ENCODE data around the gene TLCD3A. TPM values are rescaled to one million over a fixed set of nuclear protein-coding genes. Genes with fewer than 3 reads are reported as not detected.
A peak's percentile ranks its signal among the peaks of the same experiment; 100 is the strongest.

TLCD3A gene
- total RNA-seq, 4 donors from 2014 or later, result 9.0 to 13.7 (median 10.9) TPM

DNA sequence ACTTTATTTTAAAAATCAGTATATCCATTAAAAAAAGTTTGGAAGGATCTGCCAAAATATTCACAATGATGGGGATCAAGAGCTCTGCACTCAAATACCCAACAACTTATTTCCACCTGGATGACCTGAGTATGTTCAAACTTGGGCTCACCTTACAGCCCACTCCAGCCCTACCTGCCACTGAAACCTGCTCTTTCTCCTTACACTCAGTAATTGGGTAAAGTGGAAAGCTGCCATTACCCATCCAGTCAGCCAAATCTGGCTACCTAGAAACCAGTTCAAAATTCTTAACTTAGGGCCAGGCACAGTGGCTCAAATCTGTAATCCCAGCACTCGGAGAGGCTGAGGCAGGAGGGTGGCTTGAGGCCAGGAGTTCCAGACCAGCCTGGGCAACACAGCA, 27.4 kb upstream of the TLCD3A start:
- intact Hi-C loops (cut with DNase I), result no loop called here
- H3K36me3 ChIP-seq, result peaks cover 12 to 18% of the 10 kb centered on the region in 2 donors
- 39 to 60% methylated on average over 1 of the region's 1 CpG for WGBS, 2 donors

DNA sequence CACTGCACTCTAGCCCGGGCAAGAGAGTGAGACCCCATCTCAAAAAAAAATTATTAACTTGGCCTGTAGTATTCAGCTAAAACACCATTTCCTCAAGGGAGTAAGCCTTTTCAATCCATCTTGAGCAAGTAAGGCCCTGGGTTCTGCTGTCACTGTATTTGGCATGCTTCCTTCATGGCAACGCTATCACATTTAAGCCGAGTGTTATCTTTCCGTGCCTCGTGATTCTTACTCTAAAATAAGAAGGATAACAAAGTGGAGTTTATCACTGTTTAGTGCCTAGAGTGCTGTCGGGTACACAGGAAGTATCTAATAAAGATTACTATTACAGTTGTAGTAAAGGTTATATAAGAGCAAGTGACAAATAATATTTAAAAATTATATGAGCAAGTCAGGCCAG, 26.5 kb upstream of the TLCD3A start:
- peak overlapping the region; percentile 76 to 90 (median 88) for H3K27ac ChIP-seq
- peaks cover 30 to 34% of the 10 kb centered on the region in 2 donors for H3K4me1 ChIP-seq
- no peak overlapping the region for H3K4me3 ChIP-seq (replicated peaks in 1 of 3)
- DNase-seq, result no peak
- intact Hi-C loops (cut with DNase I), result no loop called here
- H3K36me3 ChIP-seq, result peaks cover 12 to 21% of the 10 kb centered on the region in 2 donors
- 78 to 88% methylated on average over 6 of the region's 6 CpGs for WGBS, 2 donors
- H3K9me3 ChIP-seq, result no peaks in the 10 kb centered on the region
- TF ChIP-seq POLR2A (IDR thresholded peaks at IDR 0.05), result no peak
- TF ChIP-seq, protein P1, sequence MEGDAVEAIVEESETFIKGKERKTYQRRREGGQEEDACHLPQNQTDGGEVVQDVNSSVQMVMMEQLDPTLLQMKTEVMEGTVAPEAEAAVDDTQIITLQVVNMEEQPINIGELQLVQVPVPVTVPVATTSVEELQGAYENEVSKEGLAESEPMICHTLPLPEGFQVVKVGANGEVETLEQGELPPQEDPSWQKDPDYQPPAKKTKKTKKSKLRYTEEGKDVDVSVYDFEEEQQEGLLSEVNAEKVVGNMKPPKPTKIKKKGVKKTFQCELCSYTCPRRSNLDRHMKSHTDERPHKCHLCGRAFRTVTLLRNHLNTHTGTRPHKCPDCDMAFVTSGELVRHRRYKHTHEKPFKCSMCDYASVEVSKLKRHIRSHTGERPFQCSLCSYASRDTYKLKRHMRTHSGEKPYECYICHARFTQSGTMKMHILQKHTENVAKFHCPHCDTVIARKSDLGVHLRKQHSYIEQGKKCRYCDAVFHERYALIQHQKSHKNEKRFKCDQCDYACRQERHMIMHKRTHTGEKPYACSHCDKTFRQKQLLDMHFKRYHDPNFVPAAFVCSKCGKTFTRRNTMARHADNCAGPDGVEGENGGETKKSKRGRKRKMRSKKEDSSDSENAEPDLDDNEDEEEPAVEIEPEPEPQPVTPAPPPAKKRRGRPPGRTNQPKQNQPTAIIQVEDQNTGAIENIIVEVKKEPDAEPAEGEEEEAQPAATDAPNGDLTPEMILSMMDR (IDR thresholded peaks at IDR 0.05), result no peak
- no peaks in the 10 kb centered on the region for H3K27me3 ChIP-seq

More for the DNA sequence above, 27.4 kb upstream of the TLCD3A start:
- DNase-seq, result peak; percentile 76 to 79
- H3K4me3 ChIP-seq (replicated peaks in 1 of 3), result no peak overlapping the region
- H3K27ac ChIP-seq, result peak overlapping the region; percentile 76 to 90 (median 88)
- TF ChIP-seq POLR2A (IDR thresholded peaks at IDR 0.05), result no peak
- TF ChIP-seq, protein P1 (IDR thresholded peaks at IDR 0.05), result no peak
- H3K4me1 ChIP-seq, result peaks cover 30 to 34% of the 10 kb centered on the region in 2 donors
- H3K27me3 ChIP-seq, result no peaks in the 10 kb centered on the region
- H3K9me3 ChIP-seq, result no peaks in the 10 kb centered on the region

DNA sequence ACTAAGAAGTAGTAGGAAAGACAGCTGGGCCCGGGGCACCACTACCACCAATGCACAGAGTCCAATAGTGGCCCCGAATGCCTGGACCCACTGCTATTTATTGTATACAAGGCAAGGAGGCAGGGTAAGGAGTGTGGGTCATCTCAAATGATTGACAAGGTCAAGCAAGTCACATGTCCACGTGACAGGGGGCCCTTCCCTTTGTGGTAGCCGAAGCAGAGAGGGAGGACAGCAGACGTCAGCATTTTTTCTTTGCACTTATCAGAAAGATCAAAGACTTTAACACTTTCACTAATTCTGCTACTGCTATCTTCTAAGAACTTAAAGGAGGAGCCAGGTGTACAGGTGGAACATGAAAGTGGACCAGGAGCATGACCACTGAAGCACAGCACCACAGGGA, 24.3 kb upstream of the TLCD3A start:
- intact Hi-C loops (cut with DNase I), result no loop called here
- H3K36me3 ChIP-seq, result peaks cover 12 to 21% of the 10 kb centered on the region in 2 donors
- no peak for TF ChIP-seq POLR2A (IDR thresholded peaks at IDR 0.05)
- TF ChIP-seq, protein P1 (IDR thresholded peaks at IDR 0.05), result no peak
- H3K27ac ChIP-seq, result no peak overlapping the region
- no peaks in the 10 kb centered on the region for H3K27me3 ChIP-seq
- H3K9me3 ChIP-seq, result no peaks in the 10 kb centered on the region
- H3K4me1 ChIP-seq, result peaks cover 20 to 24% of the 10 kb centered on the region in 2 donors
- WGBS, 2 donors, result 82 to 84% methylated on average over 5 of the region's 5 CpGs
- no peak for DNase-seq
- no peak overlapping the region for H3K4me3 ChIP-seq (replicated peaks in 1 of 3)

DNA sequence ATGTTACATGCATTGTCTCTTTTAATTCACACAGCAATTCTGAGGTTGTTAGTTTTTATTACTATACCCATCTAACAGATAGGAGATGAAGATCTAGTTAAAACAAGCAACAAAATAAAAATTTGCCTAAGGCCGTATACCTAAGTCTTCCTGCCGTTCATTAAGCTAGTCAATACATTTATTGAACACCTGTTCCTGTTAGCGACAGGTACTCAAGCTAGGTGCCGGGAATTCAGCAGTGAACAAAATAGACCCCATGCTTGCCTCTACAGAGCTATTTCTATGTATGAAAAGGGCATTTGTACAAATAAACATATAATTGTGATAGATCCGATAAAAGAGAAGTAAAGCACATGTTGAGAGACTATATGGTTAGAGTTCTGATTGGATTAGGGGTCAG, 14.3 kb upstream of the TLCD3A start:
- no peak overlapping the region for H3K4me3 ChIP-seq (replicated peaks in 1 of 3)
- no peaks in the 10 kb centered on the region for H3K9me3 ChIP-seq
- H3K27ac ChIP-seq, result no peak overlapping the region
- intact Hi-C loops (cut with DNase I), result no loop called here
- 96 to 97% methylated on average over 5 of the region's 5 CpGs for WGBS, 2 donors
- H3K4me1 ChIP-seq, result peaks cover 11 to 32% of the 10 kb centered on the region in 2 donors
- H3K27me3 ChIP-seq, result no peaks in the 10 kb centered on the region
- H3K36me3 ChIP-seq, result no peaks in the 10 kb centered on the region
- DNase-seq, result no peak
- no peak for TF ChIP-seq POLR2A (IDR thresholded peaks at IDR 0.05)
- TF ChIP-seq, protein P1 (IDR thresholded peaks at IDR 0.05), result no peak

DNA sequence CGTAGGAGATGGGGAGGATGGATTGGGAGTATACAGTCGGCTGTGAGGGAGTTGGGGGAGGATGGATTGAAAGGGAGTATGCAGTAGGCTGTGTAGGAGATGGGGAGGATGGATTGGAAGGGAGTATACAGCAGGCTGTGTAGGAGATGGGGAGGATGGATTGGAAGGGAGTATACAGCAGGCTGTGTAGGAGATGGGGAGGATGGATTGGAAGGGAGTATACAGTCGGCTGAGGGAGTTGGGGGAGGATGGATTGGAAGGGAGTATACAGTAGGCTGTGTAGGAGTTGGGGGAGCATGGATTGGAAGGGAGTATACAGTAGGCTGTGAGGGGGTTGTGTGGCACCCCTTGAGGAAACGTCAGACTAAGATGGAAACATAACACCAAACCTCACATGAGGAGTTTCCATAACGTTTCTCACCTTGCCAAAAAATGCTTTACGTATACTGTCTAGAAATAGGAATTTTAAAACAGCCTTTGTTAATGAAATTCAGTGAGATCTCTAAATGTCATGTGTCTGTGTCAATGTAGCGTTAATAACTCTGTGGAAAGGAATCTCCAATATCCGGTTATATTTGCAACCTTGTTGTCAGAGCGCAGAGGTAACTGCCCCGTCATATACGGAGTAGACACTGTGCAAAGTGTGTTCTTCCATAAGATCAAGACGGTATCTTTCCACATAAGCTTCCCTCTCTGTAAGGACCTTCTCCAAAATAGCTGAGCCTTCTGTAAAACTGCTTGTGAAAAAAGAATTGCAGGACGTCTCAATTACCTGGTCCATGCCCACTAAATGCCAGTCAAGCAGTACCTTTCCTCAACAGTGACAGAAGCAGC, 11.5 kb upstream of the TLCD3A start:
- no peaks in the 10 kb centered on the region for H3K36me3 ChIP-seq
- TF ChIP-seq, protein P1 (IDR thresholded peaks at IDR 0.05), result no peak
- TF ChIP-seq POLR2A (IDR thresholded peaks at IDR 0.05), result no peak
- intact Hi-C loops (cut with DNase I), result no loop called here
- no peak overlapping the region for H3K27ac ChIP-seq
- H3K4me3 ChIP-seq (replicated peaks in 1 of 3), result no peak overlapping the region
- H3K27me3 ChIP-seq, result no peaks in the 10 kb centered on the region
- no peaks in the 10 kb centered on the region for H3K9me3 ChIP-seq
- no peak for DNase-seq
- peaks cover 0 to 16% of the 10 kb centered on the region in 2 donors for H3K4me1 ChIP-seq
- WGBS, 2 donors, result 82 to 83% methylated on average over 13 of the region's 13 CpGs

Data from thyroid gland (tissue), 4 donors.